Neuronal stem cell (in vitro differentiated cells): ENCODE results near the gene CAPRIN2.

Source experiments
- DNase-seq: peaks from one replicate; pipeline ENCODE4 v3.0.0-alpha.2; 2013; ENCODE audit warnings: low spot score
- H2AFZ ChIP-seq: one replicate; pipeline ENCODE4 v1.6.1; 2013; ENCODE audit warnings: mild to moderate bottlenecking, low read length, inconsistent platforms
- H2AK5ac ChIP-seq: 2 replicates; pipeline ENCODE4 v1.6.1; 2013; ENCODE audit warnings: low read depth, mild to moderate bottlenecking, inconsistent platforms, low read length, moderate library complexity, mixed read lengths
- H2BK120ac ChIP-seq: 2 replicates; pipeline ENCODE4 v1.6.1; 2013; ENCODE audit warnings: low read depth, mild to moderate bottlenecking, inconsistent platforms, low read length, moderate library complexity, mixed read lengths
- H2BK12ac ChIP-seq: one replicate; pipeline ENCODE4 v1.6.1; 2013; ENCODE audit warnings: low read length, inconsistent platforms
- H2BK15ac ChIP-seq: 2 replicates; pipeline ENCODE4 v1.6.1; 2013; ENCODE audit warnings: mild to moderate bottlenecking, low read length, inconsistent platforms, mixed read lengths
- H2BK5ac ChIP-seq: one replicate; pipeline ENCODE4 v1.6.1; 2013; ENCODE audit warnings: inconsistent platforms, mild to moderate bottlenecking, low read length, moderate library complexity
- H3K14ac ChIP-seq: one replicate; pipeline ENCODE4 v1.6.1; 2013; ENCODE audit warnings: low read length, inconsistent platforms
- H3K18ac ChIP-seq: 2 replicates; pipeline ENCODE4 v1.6.1; 2013; ENCODE audit warnings: low read length, inconsistent platforms
- H3K23ac ChIP-seq: 2 replicates; pipeline ENCODE4 v1.6.1; 2013; ENCODE audit warnings: low read depth, mild to moderate bottlenecking, mixed read lengths, low read length, inconsistent platforms; ENCODE audit not compliant: poor library complexity
- H3K27ac ChIP-seq: replicated peaks from 3 replicates; pipeline ENCODE4 v1.5.1; 2013; ENCODE audit warnings: low read length, inconsistent platforms
- H3K27me3 ChIP-seq, 3 experiments: 2 replicates each; pipeline ENCODE4 v1.6.1; 2013; ENCODE audit warnings: low read length in 3 of 3, mild to moderate bottlenecking in 2 of 3, inconsistent platforms in 1 of 3, low read depth in 1 of 3, mixed read lengths in 1 of 3, moderate library complexity in 1 of 3; ENCODE audit not compliant: control insufficient read depth in 3 of 3, insufficient read depth in 3 of 3
- H3K36me3 ChIP-seq, 2 donors: replicated peaks in 1 of 2; 2 replicates each; pipeline ENCODE4 v1.6.1; 2013; ENCODE audit warnings: low read length in 2 of 2; ENCODE audit not compliant: control insufficient read depth in 2 of 2, insufficient read depth in 2 of 2
- H3K4ac ChIP-seq: 2 replicates; pipeline ENCODE4 v1.6.1; 2013; ENCODE audit warnings: inconsistent platforms, mild to moderate bottlenecking, low read length, moderate library complexity
- H3K4me1 ChIP-seq, 2 donors: 1 replicate in 1 of 2; 2 replicates in 1 of 2; pipeline ENCODE4 v1.6.1; 2013; ENCODE audit warnings: low read length in 2 of 2, low read depth in 1 of 2; ENCODE audit not compliant: control insufficient read depth in 2 of 2, insufficient read depth in 1 of 2
- H3K4me2 ChIP-seq: one replicate; pipeline ENCODE4 v1.6.1; 2013; ENCODE audit warnings: mild to moderate bottlenecking, low read length, inconsistent platforms; ENCODE audit not compliant: insufficient read depth, poor library complexity, severe bottlenecking
- H3K4me3 ChIP-seq, 2 donors: 2 replicates each; pipeline ENCODE4 v1.5.1; 2013; ENCODE audit warnings: low read length in 2 of 2, mild to moderate bottlenecking in 2 of 2, inconsistent platforms in 1 of 2, moderate library complexity in 1 of 2
- H3K79me1 ChIP-seq: one replicate; pipeline ENCODE4 v1.6.1; 2013; ENCODE audit warnings: low read depth, mild to moderate bottlenecking, inconsistent platforms, low read length, moderate library complexity
- H3K9ac ChIP-seq: one replicate; pipeline ENCODE4 v1.6.1; 2013; ENCODE audit warnings: mild to moderate bottlenecking, low read depth, low read length, inconsistent platforms; ENCODE audit not compliant: poor library complexity
- H3K9me3 ChIP-seq, 2 donors: replicated peaks in 1 of 2; 2 replicates each; pipeline versions ENCODE3 to v1.6.1; 2013; ENCODE audit warnings: low read length in 2 of 2, mild to moderate bottlenecking in 2 of 2, inconsistent platforms in 1 of 2, low read depth in 1 of 2, mixed read lengths in 1 of 2, moderate library complexity in 1 of 2; ENCODE audit not compliant: control insufficient read depth in 2 of 2, insufficient read depth in 1 of 2
- H4K8ac ChIP-seq: one replicate; pipeline ENCODE4 v1.6.1; 2013; ENCODE audit warnings: low read depth, mild to moderate bottlenecking, inconsistent platforms, low read length, moderate library complexity
- H4K91ac ChIP-seq: one replicate; pipeline ENCODE4 v1.6.1; 2013; ENCODE audit warnings: low read length, low read depth, mild to moderate bottlenecking, inconsistent platforms; ENCODE audit not compliant: poor library complexity
- WGBS, 2 donors: extraction: QIAGEN DNeasy Blood & Tissue Kit; methylation state at CpG; one replicate each; pipeline ENCODE4 v1.1.7; 2013; ENCODE audit warnings: missing lambda C conversion rate in 2 of 2, mixed read lengths in 1 of 2; ENCODE audit not compliant: insufficient read length in 2 of 2, insufficient replicate concordance in 1 of 2; ENCODE audit errors: extremely low coverage in 2 of 2; 5-methylcytosine and 5-hydroxymethylcytosine counted together

CAPRIN2 gene

DNA sequence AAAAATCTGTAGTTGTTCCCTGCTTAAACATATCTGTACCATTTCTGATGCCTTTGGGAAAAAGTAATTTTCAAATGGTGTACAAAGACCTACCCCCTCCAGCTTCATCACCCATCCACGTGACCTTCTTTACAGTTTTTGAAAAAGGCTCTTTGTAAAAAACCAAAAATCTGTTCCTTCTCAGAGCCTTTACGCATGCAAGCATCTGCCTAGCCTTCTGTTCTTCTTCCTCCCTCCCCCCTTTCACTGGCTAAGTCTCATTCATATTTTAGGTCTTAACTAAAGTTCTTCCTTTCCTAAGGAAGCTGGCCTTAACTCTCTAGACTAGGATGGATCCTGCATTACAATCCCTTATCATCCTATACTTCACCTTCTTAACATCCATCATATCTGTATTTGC is 10.4 kb downstream of the CAPRIN2 start:
- WGBS, 2 donors: no CpG with 5 or more reads among the region's 2 CpGs
- H2BK5ac ChIP-seq: no peak overlapping the region
- peaks cover 0 to 2% of the 10 kb centered on the region in 2 donors for H3K4me1 ChIP-seq
- H3K23ac ChIP-seq: no peak overlapping the region
- no peaks in the 10 kb centered on the region for H3K79me1 ChIP-seq
- no peak overlapping the region for H2AK5ac ChIP-seq
- no peak overlapping the region for H3K4me3 ChIP-seq
- no peak overlapping the region for H4K8ac ChIP-seq
- no peak overlapping the region for H3K14ac ChIP-seq
- H2BK15ac ChIP-seq: no peak overlapping the region
- H3K4me2 ChIP-seq: no peak overlapping the region
- H3K9ac ChIP-seq: no peak overlapping the region
- H3K4ac ChIP-seq: no peak overlapping the region
- no peak overlapping the region for H2AFZ ChIP-seq
- no peak overlapping the region for H4K91ac ChIP-seq
- H3K27me3 ChIP-seq: no peaks in the 10 kb centered on the region
- no peak for DNase-seq
- peaks cover 0 to 5% of the 10 kb centered on the region in 2 donors for H3K9me3 ChIP-seq
- H2BK120ac ChIP-seq: no peak overlapping the region
- no peak overlapping the region for H2BK12ac ChIP-seq
- peaks cover 0 to 42% of the 10 kb centered on the region in 2 donors for H3K36me3 ChIP-seq
- H3K18ac ChIP-seq: no peak overlapping the region
- no peak overlapping the region for H3K27ac ChIP-seq

DNA sequence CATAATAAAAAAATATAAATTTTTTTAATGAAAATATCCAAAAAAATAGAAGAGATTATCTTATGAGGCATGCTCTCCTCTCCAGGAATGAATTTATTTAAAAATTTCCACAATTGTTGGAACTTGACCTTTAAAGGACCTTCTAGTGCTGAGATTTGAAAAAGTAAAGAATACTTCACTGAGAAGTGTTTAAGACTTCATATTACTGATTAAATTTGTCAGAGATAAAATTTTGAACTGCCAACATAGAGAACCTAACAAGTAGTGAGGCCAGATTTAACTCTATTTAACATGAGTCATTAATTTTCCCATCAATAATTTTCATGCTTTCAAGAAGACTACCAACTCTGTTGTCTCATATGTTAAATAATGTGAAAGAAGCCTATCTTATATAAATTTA is 14.5 kb downstream of the CAPRIN2 start:
- Histone ChIP-seq H2BK12ac (no peak overlapping the region), H3K36me3 (peaks cover 2 to 41% of the 10 kb centered on the region in 2 donors), H2AFZ (no peak overlapping the region), H3K4ac (no peak overlapping the region), H2BK5ac (no peak overlapping the region), H4K8ac (no peak overlapping the region), H2BK120ac (no peak overlapping the region), H3K4me3 (no peak overlapping the region), H3K27ac (no peak overlapping the region), H3K18ac (no peak overlapping the region), H3K14ac (no peak overlapping the region), H3K27me3 (no peaks in the 10 kb centered on the region), H3K79me1 (no peaks in the 10 kb centered on the region), H3K9me3 (peaks cover 0 to 9% of the 10 kb centered on the region in 2 donors), H4K91ac (no peak overlapping the region), H2AK5ac (no peak overlapping the region), H3K4me2 (no peak overlapping the region), H3K9ac (no peak overlapping the region), H2BK15ac (no peak overlapping the region), H3K4me1 (peaks cover 0 to 2% of the 10 kb centered on the region in 2 donors), H3K23ac (no peak overlapping the region)
- DNase-seq: no peak

DNA sequence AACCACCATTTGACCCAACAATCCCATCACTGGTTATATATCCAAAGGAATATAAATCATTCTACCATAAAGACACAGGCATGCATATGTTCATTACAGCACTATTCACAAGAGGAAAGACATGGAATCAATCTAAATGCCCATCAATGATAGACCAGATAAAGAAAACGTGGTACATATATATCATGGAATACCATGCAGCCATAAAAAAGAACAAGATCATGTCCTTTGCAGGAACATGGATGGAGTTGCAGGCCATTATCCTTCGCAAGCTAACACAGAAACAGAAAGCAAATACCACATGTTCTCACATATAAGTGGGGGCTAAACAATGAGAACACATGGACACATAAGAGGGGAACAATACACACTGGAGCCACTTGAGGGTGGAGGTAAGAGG is 15.7 kb downstream of the CAPRIN2 start:
- Histone ChIP-seq H3K18ac (no peak overlapping the region), H2BK5ac (no peak overlapping the region), H3K4me2 (no peak overlapping the region), H2AFZ (no peak overlapping the region), H2BK12ac (no peak overlapping the region), H2BK15ac (no peak overlapping the region), H3K79me1 (no peaks in the 10 kb centered on the region), H3K4ac (no peak overlapping the region), H2BK120ac (no peak overlapping the region), H3K9ac (no peak overlapping the region), H2AK5ac (no peak overlapping the region), H3K14ac (no peak overlapping the region), H3K4me1 (peaks cover 0 to 1% of the 10 kb centered on the region in 2 donors), H3K27ac (no peak overlapping the region), H4K91ac (no peak overlapping the region), H3K4me3 (no peak overlapping the region), H3K36me3 (peaks cover 2 to 51% of the 10 kb centered on the region in 2 donors), H3K27me3 (no peaks in the 10 kb centered on the region), H3K23ac (no peak overlapping the region), H4K8ac (no peak overlapping the region), H3K9me3 (peaks cover 0 to 9% of the 10 kb centered on the region in 2 donors)
- WGBS, 2 donors: no CpG with 5 or more reads among the region's 2 CpGs
- no peak for DNase-seq

DNA sequence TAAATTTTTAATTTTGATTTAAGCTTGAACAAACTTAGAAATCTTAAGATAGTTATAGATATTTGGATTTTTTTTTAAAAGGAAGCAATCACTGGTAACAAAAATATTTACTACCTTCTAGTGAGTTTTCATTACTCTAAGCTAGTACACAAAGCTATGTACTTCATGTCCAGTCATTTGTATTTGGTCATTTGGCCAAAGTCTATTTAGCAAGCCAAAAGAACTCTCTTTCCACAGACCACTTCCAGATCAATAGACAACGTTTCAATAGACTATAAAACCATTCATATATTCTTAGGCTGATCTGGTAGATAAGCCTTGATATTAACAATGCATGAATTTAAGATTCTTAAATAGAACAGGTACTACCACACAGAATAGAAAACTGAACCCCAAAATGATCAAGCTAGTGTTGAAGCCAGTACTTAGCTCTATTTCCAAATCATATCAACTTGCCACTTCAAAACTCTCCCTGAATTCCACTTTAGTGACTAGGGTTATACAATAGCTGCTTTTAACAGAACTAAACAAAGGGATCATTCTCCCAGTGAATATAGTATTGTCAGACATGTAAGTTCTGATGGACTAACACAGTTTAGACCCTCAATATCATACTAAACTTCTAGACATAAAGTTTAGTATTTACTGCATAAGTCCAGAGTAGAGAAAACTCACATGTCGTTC is 21.7 kb downstream of the CAPRIN2 start:
- Histone ChIP-seq H3K23ac (no peak overlapping the region), H2AFZ (no peak overlapping the region), H4K8ac (no peak overlapping the region), H3K14ac (no peak overlapping the region), H3K27ac (no peak overlapping the region), H3K9ac (no peak overlapping the region), H3K4ac (no peak overlapping the region), H3K18ac (no peak overlapping the region), H3K4me1 (no peaks in the 10 kb centered on the region), H3K36me3 (peaks cover 4 to 49% of the 10 kb centered on the region in 2 donors), H3K4me2 (no peak overlapping the region), H2AK5ac (no peak overlapping the region), H3K79me1 (no peaks in the 10 kb centered on the region), H2BK120ac (no peak overlapping the region), H2BK15ac (no peak overlapping the region), H3K9me3 (peaks cover 0 to under 1% of the 10 kb centered on the region in 2 donors), H4K91ac (no peak overlapping the region), H2BK12ac (no peak overlapping the region), H3K4me3 (no peak overlapping the region), H2BK5ac (no peak overlapping the region), H3K27me3 (no peaks in the 10 kb centered on the region)
- WGBS, 2 donors: no CpG with 5 or more reads among the region's 2 CpGs
- DNase-seq: no peak
